Bronchial epithelial cell (primary cell): ENCODE data around the gene ANKRD11. TPM values are rescaled to one million over a fixed set of nuclear protein-coding genes. Genes with fewer than 3 reads are reported as not detected.

Experiments
- DNase-seq: peaks from one replicate; pipeline ENCODE4 v3.0.0-alpha.2; 2010; ENCODE audit warnings: low read depth
- FAIRE-seq: peaks from 2 replicates; lab custom pipeline; 2011; peaks lifted over from hg19 to GRCh38; lab: Jason Lieb, UNC
- H3K27me3 ChIP-seq: 2 replicates; pipeline ENCODE4 v1.5.1; 2011; ENCODE audit warnings: low read length; ENCODE audit not compliant: control insufficient read depth, insufficient read depth
- H3K36me3 ChIP-seq: 2 replicates; pipeline ENCODE4 v1.5.1; 2011; ENCODE audit warnings: low read length; ENCODE audit not compliant: control insufficient read depth, insufficient read depth
- H3K4me3 ChIP-seq: 2 replicates; pipeline ENCODE4 v1.5.1; 2011; ENCODE audit warnings: mild to moderate bottlenecking, low read depth, low read length, control low read depth
- CTCF ChIP-seq: IDR thresholded peaks from 2 replicates; pipeline ENCODE4 v1.5.1; 2011; ENCODE audit warnings: mild to moderate bottlenecking, moderate library complexity, low read length, control low read depth, inconsistent platforms; ENCODE audit not compliant: insufficient read depth, severe bottlenecking
- total RNA-seq: library from RNA; depleted of rRNA; stranded (reverse); fragments of >200 nt; gene quantifications from 2 replicates; pipeline ENCODE4 v1.2.1, GENCODE V29; 2014

Gene ANKRD11
- total RNA-seq, 1 donor from 2014 or later: 64.5 TPM

- Histone ChIP-seq H3K4me3 (no peak overlapping the region), H3K36me3 (no peaks in the 10 kb centered on the region), H3K27me3 (no peaks in the 10 kb centered on the region)
- DNase-seq: no peak
- no peak for FAIRE-seq
- no peak for TF ChIP-seq CTCF
These were observed 4.8 kb upstream of the ANKRD11 start for GRCh38 chr16:89495121-89495520.

GRCh38 chr16:89493776-89494175, 3.4 kb upstream of the ANKRD11 start:
- DNase-seq (no peak), FAIRE-seq (no peak)
- no peak for TF ChIP-seq CTCF
- Histone ChIP-seq H3K4me3 (no peak overlapping the region), H3K36me3 (no peaks in the 10 kb centered on the region), H3K27me3 (no peaks in the 10 kb centered on the region)

GRCh38 chr16:89491974-89492687, 1.8 kb upstream of the ANKRD11 start:
- Histone ChIP-seq H3K4me3 (no peak overlapping the region), H3K36me3 (no peaks in the 10 kb centered on the region), H3K27me3 (no peaks in the 10 kb centered on the region)
- DNase-seq: no peak
- no peak for FAIRE-seq
- TF ChIP-seq CTCF: no peak

GRCh38 chr16:89491238-89491869, 993 bp upstream of the ANKRD11 start:
- no peak for TF ChIP-seq CTCF
- no peak for DNase-seq
- Histone ChIP-seq H3K27me3 (no peaks in the 10 kb centered on the region), H3K36me3 (peaks cover under 1% of the 10 kb centered on the region), H3K4me3 (peak overlapping the region; percentile 63)
- no peak for FAIRE-seq

GRCh38 chr16:89489898-89490438, 393 bp downstream of the ANKRD11 start:
- H3K4me3 ChIP-seq: peak overlapping the region; percentile 69
- H3K27me3 ChIP-seq: no peaks in the 10 kb centered on the region
- H3K36me3 ChIP-seq: peaks cover 3% of the 10 kb centered on the region
- TF ChIP-seq CTCF: no peak
- DNase-seq (no peak), FAIRE-seq (no peak)
